ENCODE measurements around the gene FBXO41.
A peak's percentile ranks its signal among the peaks of the same experiment; 100 is the strongest.

Gene FBXO41

GRCh38 chr2:73239776-73240175 lies 44.5 kb downstream of the FBXO41 start:
- DNase-seq: no peak

DNA sequence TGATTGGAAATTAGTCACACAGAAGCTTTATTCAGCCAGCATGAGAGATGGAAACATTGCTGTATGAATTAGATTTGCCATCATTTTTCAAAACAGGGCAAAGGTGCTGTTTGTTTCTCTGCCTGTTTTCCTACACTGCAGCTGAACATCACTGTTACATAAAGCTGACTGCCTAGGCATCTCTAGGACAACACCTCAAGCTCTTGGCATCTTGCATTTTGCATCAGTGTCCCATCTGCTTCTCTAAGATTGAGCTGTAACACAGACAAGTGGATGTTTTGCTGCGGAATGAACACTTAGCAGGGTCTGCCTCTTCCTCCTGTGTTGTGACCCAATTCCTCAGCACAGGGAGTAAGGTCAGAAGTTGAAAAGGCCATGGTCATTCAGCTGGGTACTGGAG lies 45.3 kb downstream of the FBXO41 start:
- DNase-seq: no peak

DNA sequence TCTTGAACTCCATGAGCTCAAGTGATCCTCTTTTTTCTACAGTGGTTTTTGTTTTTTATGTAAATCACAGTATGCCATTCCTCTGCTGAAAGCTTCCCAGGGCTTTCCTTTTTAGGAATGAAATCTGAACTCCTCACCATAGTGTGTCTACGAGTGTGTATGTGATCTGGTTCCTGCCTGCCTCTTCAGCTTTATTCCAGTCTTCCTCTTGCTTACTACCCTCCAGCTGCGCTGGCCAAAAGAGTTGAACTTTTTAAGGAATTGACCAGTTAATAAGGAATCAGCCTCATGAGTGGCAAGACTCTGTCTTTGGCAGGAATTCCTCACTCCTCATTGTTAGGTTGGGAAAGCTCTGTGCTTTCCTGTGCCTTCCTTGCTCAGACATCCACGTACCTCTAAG lies 46.1 kb downstream of the FBXO41 start:
- DNase-seq: no peak

GRCh38 chr2:73237168-73237567 lies 47.1 kb downstream of the FBXO41 start:
- no peak for DNase-seq

DNA sequence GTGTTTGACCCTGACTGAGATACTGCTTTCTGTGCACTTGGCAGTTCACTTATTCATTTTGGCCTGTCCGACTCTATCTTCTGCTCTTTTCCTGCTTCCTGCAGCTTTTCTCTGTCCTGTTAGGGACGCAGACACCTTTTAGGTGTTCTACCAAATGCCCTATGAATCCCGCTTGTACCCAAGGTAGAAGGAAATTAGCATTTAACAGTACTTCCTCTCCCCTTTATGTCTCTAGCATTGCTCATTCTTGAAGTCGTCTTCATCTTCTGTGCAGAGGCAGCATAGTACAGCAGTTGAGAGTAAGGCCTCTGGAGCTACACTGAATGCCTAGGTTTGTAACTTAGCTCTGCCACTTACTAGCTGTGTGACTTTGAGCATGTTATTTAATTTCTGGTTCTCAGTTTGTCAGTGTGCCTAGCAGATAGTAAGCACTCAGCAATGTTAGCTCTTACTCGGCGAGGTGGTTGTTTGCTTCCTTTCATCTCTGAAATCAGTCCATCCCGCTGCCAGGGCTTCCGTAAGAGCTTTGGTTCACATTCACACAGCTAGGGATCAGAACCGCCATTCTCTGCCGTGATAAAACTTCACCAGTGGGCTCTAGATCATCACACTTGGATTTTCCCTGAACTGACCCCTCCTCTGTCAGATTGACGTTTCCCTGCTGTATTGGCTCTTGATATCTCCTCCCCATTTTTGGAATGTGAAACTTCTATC lies 48.8 kb downstream of the FBXO41 start:
- DNase-seq: peak; percentile 12

DNA sequence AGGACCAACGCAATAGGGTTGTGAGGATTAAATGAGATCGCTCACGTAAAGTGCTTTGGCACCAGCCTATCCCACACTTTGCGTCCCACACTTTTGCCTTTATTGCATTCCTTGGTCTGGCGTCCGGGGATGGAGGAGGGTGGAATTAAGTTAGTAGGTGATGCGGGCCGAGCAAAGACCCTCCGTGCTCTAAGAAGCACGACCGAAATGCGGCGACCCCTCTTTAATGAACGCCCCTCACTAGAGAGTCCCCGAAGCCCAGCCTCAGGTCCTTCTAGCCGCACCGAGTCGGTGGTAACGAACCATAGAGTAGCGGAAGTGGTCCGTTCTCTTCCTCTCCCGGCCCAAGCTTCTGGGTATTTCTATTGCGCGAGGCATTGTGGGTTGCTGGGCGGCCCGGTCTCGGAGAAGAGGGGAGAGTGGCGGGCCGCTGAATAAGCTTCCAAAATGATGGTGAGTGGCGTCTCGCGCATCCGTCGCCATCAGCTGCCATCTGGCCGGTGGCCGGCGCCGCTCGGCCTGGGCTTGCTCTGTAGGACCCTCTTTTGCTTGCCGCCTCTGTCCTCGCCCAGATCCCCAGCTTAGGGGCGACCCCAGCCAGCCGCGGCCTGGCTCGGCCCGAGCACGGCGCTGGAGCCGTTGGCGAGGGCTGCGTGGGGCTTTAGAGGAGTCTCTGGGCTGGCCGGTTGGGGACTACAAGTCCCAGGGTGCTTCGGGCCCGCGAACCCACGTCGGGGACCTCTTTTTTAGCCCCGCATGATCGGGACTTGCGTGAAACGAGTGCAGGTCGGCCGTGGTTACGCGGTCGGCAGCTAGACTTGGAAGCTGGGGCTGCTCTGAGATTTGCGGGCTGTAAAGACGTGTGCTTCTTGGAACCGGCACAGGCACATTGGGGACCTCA lies 50.1 kb downstream of the FBXO41 start, which contains the start of gene CCT7:
TSS of gene CCT7 (plus strand) at position 377 of the 901 bp plus-strand sequence. CDS start at position 448, 71 bp downstream.
- peak; percentile 89 for DNase-seq

DNA sequence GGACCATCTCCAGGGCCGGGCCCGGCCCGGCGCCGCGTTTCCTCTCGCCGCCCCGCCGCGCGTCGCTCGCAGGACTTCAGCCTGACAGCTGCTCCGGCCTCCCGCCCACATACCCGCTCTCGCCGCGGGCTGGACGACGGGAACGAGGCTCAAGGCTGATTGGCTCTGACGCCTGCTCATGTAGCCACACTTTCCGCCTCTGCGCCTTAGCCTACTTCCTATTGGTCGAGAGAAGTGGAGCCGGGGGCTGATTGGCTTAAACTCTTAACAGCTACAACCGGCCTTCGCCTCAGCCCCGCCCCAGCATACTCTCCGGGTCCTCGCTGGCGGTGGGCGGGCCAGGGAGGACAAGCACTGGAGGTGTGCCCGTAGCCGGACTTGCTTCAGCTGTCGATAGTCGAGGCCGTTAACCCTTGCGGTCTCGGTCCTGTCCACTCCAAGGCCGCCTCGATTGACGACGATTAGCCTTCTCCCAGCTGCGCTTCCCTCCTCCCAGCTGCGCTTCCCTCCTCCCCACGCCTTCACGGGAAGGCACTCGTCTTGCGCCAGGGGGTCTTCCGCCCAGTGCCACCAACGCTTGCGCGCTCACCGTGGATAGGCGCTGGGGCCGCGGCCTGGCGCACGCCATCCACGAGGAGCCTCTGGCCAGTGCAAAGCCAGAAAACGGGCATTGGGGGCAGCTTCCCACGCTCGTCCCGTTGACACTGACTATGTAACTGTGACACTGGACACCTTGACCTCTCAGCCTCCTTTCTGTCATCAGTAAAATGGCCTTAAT lies 50.9 kb downstream of the FBXO41 start, which contains the start of gene PRADC1:
TSS of gene PRADC1 (minus strand) at position 86 of the 778 bp plus-strand sequence. CDS start at position 7, 79 bp downstream.
- DNase-seq: peak; percentile 93

- peak; percentile 18 for DNase-seq
Measured at GRCh38 chr2:73232403-73233153, 51.7 kb downstream of the FBXO41 start.

GRCh38 chr2:73228631-73229030 lies 55.6 kb downstream of the FBXO41 start:
- no peak for DNase-seq

DNA sequence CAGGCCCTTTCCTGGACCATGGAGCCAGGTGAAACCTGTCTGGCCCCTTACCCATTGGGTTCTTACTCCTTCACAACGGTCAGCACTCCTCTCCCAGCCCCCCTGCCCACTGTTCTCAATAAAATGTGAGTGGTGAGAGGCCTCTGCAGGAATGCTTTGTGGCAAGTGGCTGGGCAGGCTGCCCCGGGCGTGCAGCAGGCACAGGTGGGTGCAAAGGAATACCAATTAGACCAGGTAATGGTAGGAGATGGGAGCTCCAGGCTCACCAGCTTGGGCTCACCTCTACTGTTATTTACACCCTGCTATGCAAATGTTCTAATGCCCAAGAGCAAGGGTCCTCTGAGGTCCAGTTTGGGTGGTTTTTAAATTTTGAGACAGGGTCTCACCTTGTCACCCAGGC lies 57.2 kb downstream of the FBXO41 start:
- no peak for DNase-seq

DNA sequence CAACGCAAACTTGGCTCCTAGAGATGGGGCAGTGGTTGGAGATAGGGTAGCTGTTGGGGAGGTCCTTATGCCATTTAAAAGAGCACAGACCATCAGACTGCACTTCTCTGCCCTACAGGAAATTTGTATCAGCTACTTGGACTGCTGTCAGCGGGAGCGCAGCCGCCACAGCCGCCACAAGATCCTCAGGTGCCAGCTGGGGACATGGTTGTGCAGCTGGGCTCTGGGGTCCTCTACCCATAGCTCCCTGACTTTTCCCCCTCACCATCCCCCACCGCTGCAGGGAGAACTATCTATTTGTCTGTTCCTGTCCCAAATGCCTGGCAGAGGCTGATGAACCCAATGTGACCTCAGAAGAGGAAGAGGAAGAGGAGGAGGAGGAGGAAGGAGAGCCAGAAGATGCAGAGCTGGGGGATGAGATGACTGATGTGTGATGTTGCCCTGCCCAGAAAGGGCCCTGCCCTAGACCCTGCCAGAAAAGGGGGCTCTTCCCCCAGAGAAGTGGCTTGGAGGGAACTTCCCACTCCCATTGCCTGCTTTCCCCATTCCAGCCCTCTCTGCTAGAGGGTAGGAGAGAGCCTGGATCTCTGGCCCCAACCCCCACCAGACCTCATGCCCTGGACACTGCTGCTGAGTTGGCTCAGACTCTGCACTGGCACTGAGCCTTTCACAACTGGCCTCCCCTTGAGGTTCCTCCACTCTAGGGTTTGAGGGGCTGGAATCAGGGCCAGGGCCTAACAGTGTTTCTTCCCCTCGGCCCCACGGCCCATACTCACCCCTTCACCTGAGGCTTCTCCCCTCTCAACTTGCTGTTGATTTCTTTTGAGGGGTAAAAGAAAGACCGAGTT lies 58.5 kb downstream of the FBXO41 start:
- DNase-seq: no peak

DNA sequence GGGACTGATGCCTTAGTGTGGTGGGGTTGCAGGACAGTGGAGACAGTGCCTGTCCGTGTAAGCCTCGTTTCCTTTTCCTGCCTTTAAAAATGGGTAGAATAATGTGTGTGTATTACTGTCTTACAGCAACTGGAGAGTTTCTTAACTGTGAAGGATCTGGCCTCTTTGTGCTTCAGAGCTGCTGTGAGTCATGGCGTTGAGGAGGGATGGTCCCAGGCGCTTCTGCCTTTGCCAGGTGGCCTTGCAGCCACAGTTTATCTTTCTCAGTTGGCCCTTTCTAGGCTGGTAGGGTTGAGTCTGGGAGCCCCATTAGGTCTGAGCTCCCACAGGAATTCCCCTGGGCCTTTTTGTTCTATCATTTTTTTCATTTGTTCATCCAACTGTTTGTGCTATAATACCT lies 60.5 kb downstream of the FBXO41 start:
- no peak for DNase-seq

- no peak for DNase-seq
Measured at GRCh38 chr2:73218298-73218697, 66.0 kb downstream of the FBXO41 start.

DNA sequence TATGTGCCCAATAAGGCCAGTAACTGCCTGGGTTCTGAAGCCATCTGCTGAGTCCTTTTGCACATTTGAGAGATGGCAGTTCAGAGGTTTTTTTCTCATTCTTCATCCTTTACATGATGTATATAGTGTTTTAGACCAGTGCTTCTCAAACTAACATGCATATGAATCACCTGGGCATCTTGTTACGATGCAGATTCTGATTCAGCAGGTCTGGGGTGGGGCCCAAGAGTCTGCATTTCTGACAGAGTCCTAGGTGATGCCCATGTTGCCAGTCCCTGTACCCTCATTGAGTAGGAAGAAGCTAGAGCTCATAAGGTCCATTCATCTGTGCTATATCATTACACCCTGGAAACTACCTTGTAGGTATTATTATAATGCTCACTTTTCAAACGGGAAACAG lies 66.5 kb downstream of the FBXO41 start:
- DNase-seq: no peak

DNA sequence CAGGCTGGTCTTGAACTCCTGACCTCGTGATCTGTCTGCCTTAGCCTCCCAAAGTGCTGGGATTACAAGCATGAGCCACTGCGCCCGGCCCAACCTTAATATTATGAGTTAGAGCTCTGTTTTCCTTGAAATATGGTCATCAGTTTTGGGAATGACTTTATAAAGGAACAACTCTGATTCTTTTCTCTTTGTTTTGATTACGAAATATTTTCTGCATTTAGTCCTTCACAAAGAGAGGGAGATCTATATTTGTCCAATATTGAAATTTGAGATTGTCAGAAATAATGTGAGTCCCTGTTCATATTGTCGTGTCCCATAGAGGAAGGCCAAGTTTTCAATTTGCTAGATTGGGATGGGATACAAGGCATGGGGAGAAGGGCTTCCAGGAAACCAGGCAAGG lies 67.1 kb downstream of the FBXO41 start:
- no peak for DNase-seq

DNA sequence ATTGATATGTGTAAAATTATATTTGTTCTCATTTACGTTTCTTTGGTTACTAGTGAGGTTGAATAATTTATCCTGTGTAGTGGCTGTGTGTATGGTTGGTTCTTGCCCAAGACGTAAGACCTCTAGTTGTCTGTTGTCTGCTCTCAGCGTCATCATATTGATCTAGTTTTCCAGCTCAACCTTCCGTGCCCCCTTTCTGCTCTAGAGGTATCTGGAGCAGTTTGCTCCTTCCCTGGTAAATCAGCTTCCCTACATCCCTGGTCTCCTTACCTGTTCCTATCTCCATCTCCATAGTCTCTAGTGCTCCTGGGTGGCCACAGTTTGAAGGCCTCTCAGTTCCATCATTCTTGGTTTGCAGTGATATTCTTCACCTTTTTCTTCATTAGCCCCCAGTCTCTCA lies 69.0 kb downstream of the FBXO41 start:
- no peak for DNase-seq

- peak; percentile 87 for DNase-seq
Measured at GRCh38 chr2:73214120-73215035, 69.9 kb downstream of the FBXO41 start, which contains the start of gene SMYD5. SMYD5 (plus strand) TSS chr2:73214245; CDS start chr2:73214267, 22 bp downstream.

DNA sequence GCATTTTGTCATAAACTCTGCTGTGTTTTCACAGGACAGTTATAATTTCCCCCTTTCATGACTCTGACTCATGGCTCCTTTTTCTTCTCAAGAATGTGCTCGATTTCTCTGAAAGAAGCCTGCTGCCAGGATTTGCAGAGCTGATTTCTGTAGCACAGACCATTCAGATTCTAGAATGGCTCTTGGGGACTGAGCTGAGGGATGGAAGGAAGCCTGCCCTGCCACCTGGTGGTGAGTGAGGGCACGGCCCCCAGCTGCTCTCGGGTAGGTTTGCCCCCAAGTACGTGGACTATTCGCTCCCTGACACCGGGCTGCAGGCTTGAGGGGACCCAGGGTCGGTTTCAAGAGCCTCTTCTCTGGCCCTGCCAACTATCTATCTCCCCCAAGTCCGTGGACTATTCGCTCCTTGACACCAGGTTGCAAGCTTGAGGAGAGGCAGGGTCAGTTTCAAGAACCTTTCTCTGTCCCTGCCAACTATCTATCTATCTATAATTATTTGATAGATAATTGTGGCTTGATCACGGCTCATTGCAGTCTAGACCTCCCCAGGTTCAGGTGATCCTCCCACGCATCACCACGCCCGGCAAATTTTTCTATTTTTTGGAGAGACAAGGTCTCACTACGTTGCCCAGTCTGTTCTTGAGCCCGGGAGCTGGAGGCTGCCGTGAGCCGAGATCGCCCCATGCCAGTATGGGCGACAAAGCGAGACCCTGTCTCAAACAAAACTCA lies 71.7 kb downstream of the FBXO41 start:
- peak; percentile 53 for DNase-seq

GRCh38 chr2:73212098-73212447 lies 72.2 kb downstream of the FBXO41 start:
- no peak for DNase-seq
